ENCODE measurements around the gene SRBD1.

The SRBD1 gene

GRCh38 chr2:45634223-45634622, 23.2 kb upstream of the SRBD1 start:
- no peak for DNase-seq

- DNase-seq: no peak
These were observed 20.9 kb upstream of the SRBD1 start for GRCh38 chr2:45631955-45632354.

GRCh38 chr2:45631319-45631718, 20.3 kb upstream of the SRBD1 start:
- no peak for DNase-seq

GRCh38 chr2:45629971-45630370, 18.9 kb upstream of the SRBD1 start:
- DNase-seq: no peak

- no peak for DNase-seq
These were observed 16.8 kb upstream of the SRBD1 start for GRCh38 chr2:45627911-45628310.

GRCh38 chr2:45626387-45627221, 15.5 kb upstream of the SRBD1 start:
- DNase-seq: no peak

- DNase-seq: no peak
These were observed 14.8 kb upstream of the SRBD1 start for GRCh38 chr2:45625824-45626223.

GRCh38 chr2:45623098-45623497, 12.0 kb upstream of the SRBD1 start:
- no peak for DNase-seq

- DNase-seq: no peak
These were observed 11.4 kb upstream of the SRBD1 start for GRCh38 chr2:45622336-45623075.

GRCh38 chr2:45617496-45617895, 6.4 kb upstream of the SRBD1 start:
- DNase-seq: no peak

- DNase-seq: peak; percentile 61
These were observed 5.8 kb upstream of the SRBD1 start for GRCh38 chr2:45616658-45617411.

GRCh38 chr2:45614871-45615415, 3.9 kb upstream of the SRBD1 start:
- no peak for DNase-seq

- no peak for DNase-seq
These were observed 3.3 kb upstream of the SRBD1 start for GRCh38 chr2:45614330-45614729.

GRCh38 chr2:45612731-45613130, 1.7 kb upstream of the SRBD1 start:
- DNase-seq: peak; percentile 45

GRCh38 chr2:45612285-45612684, 1.2 kb upstream of the SRBD1 start:
- DNase-seq: no peak

- DNase-seq: peak; percentile 74
These were observed 617 bp downstream of the SRBD1 start for GRCh38 chr2:45610281-45611019.

GRCh38 chr2:45607701-45608100, 3.4 kb downstream of the SRBD1 start:
- DNase-seq: peak; percentile 42

GRCh38 chr2:45606796-45607195, 4.3 kb downstream of the SRBD1 start:
- DNase-seq: no peak

- DNase-seq: no peak
These were observed 6.0 kb downstream of the SRBD1 start for GRCh38 chr2:45605116-45605515.

GRCh38 chr2:45602624-45603023, 8.4 kb downstream of the SRBD1 start:
- no peak for DNase-seq

GRCh38 chr2:45598545-45598944, 12.5 kb downstream of the SRBD1 start:
- no peak for DNase-seq

GRCh38 chr2:45596761-45597160, 14.3 kb downstream of the SRBD1 start:
- DNase-seq: no peak
